ENCODE measurements around the gene RBM20.
"Not testable (repeated sequence)": the region's sequence is repeated elsewhere in the genome, so short reads cannot be mapped to it uniquely, and the experiment has no call there.

RBM20 gene

DNA sequence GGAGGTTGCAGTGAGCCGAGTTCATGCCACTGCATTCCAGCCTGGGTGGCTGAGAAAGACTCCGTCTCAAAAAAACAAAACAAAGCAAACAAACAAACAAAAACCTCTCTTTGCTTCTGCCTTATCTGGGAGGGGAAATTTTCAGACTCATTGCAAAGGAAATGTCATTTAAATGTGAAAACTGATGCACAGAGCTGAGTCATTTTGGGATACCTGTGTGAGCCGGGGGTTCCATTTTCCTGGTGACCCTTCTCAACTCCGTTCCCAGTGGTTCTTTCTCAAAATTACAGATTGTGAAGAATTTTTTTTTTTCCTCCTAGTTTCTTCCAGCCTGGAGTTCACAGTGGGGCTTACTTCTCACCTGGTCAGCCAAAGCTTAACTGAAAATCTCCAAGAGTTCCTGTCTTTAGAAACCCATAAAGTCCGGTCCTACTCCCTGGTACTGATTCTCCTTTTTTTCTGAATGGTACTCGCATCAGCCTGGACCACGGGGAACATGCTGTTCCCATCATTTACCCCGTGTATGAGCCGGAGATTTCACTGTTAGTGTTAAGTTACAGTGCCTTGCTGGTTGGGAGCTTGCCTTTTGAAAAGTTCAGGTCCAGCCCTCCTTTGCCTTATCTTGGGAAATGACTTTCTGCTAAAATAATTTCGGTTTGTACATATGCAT lies 56.9 kb downstream of the RBM20 start:
- no peak for DNase-seq (ENCODE audit: low read depth in 4 of 4, low spot score in 1 of 4)

DNA sequence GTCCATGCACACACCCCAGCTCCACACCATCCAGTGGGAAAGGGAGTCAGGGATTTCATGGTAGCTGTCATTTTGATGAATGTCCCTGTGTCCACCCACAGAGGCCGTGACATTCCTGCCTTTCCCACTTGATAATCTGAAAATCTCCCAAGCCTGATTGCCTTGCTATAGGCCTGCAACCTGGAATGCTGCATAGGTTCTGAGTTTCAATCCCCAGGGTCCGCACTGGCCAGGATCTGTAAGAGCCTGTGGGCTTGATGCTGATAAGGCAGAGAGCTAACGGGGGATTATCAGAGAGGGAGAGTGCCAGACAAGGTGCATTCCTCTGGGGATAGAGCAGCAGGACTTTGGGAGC lies 57.5 kb downstream of the RBM20 start:
- no peak for DNase-seq (ENCODE audit: low read depth in 4 of 4, low spot score in 1 of 4)

DNA sequence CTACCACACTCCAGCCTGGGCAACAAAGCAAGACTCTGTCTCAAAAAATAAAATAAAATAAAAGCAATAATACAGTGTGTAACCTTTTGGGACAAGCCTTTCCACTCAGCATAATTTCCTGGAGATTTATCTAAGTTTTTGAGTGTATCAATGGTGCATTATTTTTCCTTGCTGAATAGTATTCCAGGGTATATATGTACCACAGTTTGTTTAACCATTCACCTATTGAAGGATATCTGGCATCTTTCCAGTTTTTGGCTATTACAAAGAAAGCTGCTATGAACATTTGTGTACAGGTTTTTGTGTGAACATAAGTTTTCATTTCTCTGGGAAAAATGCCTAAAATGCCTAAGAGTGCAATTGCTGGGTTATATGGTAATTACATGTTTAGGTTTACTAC lies 59.9 kb downstream of the RBM20 start:
- no peak for DNase-seq (ENCODE audit: low read depth in 4 of 4, low spot score in 1 of 4)

DNA sequence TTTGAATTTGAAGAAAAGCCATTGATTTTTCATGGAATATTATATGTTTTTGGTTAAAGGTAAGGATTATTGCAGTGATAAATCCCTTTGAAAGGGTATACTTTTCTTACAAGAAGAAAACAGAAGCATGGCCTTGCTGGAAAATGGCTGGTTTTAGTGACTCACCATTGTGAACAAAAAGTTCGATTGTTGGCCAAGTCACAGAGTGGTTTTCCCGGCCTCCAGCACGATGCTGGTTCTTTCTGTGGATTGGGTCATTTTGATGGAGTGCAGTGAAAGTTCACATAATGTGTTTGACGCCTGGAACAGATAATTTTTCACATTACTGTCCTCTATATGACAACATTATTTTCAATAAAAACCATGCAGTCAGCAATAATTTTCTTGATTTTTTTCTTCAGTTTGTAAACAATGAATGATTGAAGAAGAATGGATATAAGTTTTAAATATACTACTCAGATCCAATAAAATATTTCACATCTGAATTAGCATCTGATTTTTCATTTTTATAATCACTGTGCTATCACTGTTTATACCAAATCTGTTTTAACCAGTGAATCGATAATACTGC lies 60.9 kb downstream of the RBM20 start:
- no peak for DNase-seq (ENCODE audit: low read depth in 4 of 4, low spot score in 1 of 4)

DNA sequence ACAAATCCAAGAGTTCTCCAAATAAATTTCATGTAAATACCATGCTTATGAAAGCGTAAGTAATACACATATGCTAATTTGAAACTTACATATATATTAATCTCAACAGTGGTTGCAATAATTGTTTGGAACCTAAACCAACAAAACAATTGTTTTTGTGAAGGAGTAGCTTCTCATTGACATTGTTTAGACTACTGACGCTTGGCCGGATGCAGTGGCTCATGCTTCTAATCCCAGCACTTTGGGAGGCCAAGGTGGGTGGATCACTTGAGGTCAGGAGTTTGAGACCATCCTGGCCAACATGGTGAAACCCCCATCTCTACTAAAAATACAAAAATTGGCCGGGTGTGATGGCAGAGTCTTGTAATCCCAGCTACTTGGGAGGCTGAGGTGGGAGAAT lies 61.5 kb downstream of the RBM20 start:
- DNase-seq (ENCODE audit: low read depth in 4 of 4, low spot score in 1 of 4) = not testable (repeated sequence)

DNA sequence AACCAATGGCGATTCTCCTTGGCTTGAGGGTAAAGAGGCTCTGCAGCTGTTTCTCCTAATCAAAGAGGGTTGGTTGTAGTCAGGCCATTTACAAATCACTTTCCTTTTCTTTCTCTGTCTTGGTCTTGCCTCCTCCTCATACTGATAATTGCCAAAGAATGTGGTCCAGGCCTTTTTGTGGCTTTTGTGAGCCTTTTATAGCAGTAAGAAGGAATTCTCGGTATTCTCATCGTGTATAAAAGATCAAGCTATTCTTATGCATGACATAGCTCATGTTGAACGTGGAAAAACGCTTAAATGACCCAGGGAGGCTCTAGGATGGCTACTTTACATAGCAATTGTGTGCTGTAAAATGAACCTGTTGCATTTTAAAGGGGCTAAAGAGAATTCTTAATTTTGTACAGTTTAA lies 62.6 kb downstream of the RBM20 start:
- no peak for DNase-seq (ENCODE audit: low read depth in 4 of 4, low spot score in 1 of 4)

DNA sequence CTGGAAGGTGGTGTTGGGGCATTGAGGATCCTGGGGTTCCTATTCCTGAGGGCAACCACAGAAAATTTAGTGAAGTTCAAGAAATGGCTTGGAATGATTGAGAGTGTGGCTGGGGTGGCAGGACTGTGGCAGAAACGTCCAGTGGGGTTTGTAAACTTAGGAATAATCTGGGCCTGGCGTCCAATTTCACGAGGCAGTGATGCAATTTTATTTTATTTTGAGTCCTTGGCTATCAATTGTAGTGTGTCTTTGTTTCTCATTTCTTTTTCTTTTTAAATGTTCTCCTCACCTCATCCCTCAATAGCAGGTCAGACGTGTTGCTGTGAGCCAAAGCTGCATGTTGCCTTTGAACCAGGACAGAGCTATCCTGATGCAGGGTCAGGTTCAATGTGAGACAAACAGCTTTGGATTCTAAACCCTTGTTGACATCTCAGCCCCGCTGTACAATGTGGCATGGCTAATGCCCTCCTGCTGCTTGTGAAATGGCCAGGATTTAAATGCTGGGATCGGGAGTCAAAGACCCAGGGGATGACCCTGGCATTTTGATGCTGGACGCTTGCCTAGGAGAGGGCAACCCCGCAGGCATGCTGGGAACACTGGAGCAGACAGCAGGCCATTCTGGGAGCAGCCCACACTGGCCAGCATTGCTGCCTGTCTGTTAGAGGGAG lies 64.8 kb downstream of the RBM20 start:
- DNase-seq (ENCODE audit: low read depth in 4 of 4, low spot score in 1 of 4) = no peak

DNA sequence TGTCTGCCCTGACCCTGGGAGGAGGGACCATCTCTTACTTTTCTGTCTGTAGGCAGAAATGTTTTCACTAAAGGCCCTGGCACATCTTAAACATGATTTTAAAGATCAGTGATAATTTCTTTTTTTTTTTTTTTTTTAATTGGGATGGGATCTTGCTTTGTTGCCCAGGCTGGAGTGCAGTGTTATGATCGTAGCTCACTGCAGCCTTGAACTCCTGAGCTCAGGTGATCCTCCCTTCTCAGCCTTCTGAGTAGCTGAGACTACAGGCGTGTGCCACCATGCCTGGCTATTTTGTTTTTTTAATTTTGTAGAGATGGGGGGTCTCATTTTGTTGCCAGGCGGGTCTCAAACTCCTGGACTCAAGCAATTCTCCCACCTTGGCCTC lies 65.3 kb downstream of the RBM20 start:
- DNase-seq (ENCODE audit: low read depth in 4 of 4, low spot score in 1 of 4) = no peak

DNA sequence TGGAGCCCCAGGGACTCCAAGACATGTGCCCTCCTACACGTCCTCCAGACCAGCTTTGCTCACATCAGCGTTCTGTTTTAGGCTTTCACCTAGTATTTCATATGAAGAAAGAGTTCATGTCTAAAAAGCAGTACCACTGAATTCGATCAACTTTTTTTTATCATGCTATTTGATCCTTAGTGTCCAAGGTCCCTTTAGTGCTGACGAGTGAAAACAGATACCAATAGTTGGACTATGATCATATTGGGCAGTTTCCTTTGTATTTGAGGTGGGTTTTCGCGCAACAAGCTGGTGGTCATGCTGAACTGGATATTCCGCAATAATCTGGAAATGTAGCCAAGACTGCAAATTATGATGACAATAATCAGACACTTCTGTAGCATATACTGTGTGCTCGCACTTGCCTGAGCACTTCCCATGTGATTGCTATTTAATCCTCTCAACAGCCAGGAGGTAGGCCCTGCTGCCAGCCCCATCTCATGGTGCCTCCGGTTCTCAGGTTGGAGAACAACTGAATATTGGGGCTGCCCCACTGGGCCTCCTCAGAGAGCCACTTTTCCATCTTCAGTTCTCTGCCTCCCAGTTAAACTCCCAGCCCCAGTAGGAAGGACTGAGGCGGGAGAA lies 65.9 kb downstream of the RBM20 start:
- no peak for DNase-seq (ENCODE audit: low read depth in 4 of 4, low spot score in 1 of 4)

DNA sequence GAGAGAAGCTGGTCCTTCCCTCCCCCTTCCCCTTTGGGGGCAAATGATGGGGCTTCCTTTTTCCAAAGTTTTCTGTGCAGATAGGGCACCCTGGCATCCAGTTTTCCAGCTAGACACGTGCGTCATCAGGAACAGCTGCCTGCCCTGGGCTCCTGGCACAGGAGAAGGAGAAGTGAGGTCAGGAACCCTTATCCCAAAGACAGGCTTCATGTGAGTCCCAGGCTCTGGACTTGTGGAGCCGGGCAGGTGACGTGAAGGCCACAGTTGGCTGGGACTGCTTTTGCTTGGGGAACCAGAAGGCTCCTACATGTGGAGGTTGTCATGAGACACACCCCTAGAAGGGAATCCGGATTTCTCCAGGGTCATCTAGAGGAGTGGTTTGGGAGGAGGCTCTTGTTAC lies 66.5 kb downstream of the RBM20 start:
- DNase-seq (ENCODE audit: low read depth in 4 of 4, low spot score in 1 of 4) = no peak

DNA sequence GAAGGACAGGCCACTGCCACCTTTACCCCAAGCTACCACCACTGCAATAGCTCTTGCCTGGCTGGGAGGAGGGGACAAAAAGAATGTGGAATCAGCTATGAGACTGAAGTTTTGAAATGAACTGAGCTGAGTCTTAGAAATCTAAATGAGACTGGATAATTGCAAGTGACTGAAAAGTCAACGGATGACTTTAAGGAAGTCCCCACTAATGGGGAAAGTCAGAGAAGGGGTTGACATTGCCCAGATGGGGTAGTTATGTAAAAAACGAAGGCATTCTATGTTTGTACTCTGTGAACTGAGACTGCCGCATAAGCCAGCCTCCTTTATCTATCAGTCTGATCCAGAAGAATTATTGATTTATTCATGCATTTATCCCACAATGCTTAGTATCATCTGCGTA lies 67.2 kb downstream of the RBM20 start:
- DNase-seq (ENCODE audit: low read depth in 4 of 4, low spot score in 1 of 4) = no peak

DNA sequence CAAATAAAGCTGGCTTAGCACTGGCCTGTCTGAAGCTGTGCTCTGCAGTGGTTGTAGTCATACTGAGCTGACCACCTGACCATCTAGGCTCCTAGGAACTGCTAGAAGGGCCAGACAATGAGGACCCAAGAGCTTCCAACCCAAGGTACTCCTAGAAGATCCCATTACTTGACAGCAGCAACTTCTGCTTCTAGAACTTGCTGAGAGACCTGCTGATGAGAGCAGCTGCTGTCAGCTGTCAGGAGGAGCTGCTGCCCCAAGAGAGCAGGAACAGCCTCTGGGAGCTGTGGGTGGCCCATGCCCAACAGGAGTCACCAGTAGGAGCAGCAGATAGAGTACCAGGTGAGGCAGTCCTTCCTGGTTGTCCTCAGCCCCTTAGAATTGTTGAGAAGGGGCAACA lies 70.2 kb downstream of the RBM20 start:
- no peak for DNase-seq (ENCODE audit: low read depth in 4 of 4, low spot score in 1 of 4)

DNA sequence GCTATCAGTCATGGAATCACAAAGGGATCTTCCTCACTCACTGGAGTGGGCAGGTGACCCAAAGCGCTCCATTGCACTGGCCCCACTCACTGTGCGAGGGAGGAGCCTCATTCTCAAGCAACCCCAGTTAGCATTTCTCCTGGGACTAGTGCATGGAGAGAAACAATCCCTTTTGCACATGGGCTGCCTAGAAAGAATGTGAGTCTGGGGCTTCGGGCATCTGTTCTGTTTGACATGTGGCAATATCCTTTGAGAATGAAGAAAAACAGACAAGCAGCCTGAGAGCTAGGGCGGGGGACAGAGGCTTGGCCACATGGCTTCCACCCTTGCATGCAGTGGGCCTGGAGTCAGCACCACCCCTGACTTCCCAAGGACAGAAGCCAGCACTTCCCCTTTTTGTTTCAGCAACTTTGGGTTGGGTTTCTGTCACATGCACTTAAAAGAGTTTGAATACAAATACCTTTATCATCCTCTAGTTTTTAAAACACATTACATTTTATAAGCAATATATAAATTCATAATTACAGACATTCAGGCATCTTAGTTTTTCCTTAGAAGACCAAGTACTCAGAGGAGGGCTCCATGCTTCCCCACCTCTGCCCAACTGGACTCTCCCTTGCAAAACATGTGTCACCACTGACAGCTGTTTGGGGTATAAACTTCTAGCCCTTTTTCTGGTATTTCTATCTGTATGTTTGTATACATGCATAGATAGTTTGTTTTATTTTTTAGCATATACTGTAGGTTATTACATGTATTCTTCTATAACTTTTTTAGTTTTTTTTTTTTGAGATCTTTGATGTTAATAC lies 73.8 kb downstream of the RBM20 start:
- no peak for DNase-seq (ENCODE audit: low read depth in 4 of 4, low spot score in 1 of 4)

DNA sequence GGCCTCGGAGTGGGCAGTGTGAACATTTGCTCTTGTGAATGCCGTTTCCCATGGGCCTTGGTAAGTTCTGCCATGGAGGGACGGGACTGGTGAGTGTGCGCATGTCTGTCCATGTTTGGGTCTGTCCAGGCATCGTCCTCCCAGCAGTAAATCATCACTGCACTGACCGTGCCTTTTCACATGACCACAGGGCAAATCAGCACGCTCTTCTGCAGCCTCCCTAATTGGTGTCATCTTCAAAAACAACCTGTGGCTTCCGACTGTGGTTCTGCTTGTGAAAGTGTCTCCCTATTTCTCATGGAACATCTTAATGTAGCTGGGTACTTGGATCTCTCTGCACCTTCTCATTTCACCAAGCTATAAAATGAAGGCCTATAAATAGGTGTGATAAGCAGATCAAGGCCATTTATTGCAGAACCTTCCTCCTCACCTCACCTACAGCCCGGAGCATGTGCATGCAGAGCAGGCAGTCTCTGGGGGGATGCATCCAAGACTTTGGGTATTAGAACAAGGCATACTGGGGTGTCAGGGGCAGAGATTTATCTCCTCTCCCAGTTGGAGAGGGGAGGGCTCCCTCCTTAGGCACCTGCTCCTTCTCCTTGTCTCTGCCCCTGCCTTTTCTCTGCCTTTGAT lies 77.4 kb downstream of the RBM20 start:
- DNase-seq (ENCODE audit: low read depth in 4 of 4, low spot score in 1 of 4) = no peak

DNA sequence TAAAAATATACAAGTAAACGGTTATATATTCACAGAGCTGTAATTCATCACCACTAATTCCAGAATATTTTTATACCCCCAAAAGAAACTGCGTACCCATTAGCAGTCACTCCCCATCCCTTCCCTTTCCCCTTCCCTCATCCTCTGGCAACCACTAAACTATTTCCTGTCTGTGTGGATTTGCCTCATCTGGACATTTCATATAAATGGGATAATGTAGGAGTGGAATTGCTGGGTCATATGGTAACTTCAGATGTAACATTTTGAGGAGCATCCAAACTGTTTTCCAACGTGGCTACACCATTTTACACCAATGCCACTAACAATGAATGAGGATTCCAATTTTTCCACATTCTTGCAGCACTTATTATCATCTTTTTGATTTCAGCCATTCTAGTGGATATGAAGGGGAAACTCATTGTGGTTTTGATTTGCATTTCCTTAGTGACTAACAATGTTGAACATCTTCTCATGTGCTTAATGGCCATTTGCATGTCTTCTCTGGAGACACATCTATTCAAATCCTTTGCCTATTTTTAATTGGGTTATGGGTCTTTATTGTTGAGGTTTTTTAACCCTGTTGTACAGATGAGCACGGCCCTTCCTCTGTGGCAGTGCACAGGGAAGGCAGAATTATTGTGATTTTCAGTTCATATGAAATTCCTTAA lies 79.2 kb downstream of the RBM20 start:
- no peak for DNase-seq (ENCODE audit: low read depth in 4 of 4, low spot score in 1 of 4)

DNA sequence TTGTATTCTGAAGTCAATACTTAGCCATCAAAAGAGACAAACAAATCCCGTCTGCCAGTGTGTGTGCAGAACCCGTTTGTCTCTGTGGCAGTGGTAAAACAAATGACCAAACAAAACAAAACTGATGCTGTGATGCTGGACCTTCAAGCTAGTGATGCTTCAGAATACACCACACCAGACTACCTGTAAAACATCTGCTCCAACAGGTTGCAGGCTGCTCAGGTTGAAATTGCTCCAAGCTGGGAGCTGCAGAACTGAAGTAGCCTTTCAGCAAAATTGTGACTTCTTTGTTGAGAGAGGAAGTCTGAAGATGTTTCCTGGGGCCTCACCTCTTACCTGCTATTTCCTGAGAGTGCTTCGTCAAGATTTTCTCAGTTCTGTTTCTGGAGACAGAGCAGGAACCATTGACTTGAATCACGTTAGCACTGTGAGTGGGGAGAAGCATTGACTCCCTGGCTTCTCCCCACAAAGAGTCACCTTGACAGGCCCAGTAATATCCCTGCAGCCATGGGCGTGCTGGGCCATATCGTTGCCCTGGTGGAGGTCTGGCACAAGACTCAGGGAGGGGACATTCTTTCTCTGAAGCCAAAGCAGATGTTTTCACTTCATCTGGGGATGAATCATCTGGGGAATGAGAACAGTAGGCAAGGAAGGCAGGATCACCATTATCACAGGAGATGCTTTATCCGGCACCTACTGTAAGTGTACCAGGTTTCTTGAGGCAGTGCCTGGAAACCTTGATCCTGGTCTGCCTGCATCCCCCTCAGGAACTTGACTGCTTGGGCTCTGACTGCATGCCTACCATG lies 80.2 kb downstream of the RBM20 start:
- DNase-seq (ENCODE audit: low read depth in 4 of 4, low spot score in 1 of 4) = no peak

DNA sequence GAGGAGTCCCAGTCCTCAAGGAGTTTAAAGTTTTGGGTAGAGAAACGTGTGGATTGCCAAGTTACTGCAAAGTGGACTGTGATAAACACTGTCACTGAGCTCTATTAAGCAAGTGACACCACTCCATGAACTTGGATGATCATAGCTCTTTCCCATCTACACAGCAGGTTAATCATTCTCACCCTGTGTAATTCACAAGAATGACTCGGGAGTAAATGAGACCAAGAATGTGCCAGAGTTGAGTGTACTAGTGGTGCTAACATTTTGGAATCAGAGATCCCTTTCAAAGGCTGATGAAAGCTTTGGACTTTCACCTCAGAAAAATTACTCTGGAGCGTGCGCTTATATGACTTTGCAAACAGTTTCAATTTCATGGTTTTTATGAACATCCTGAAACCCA lies 80.8 kb downstream of the RBM20 start:
- DNase-seq (ENCODE audit: low read depth in 4 of 4, low spot score in 1 of 4) = no peak

DNA sequence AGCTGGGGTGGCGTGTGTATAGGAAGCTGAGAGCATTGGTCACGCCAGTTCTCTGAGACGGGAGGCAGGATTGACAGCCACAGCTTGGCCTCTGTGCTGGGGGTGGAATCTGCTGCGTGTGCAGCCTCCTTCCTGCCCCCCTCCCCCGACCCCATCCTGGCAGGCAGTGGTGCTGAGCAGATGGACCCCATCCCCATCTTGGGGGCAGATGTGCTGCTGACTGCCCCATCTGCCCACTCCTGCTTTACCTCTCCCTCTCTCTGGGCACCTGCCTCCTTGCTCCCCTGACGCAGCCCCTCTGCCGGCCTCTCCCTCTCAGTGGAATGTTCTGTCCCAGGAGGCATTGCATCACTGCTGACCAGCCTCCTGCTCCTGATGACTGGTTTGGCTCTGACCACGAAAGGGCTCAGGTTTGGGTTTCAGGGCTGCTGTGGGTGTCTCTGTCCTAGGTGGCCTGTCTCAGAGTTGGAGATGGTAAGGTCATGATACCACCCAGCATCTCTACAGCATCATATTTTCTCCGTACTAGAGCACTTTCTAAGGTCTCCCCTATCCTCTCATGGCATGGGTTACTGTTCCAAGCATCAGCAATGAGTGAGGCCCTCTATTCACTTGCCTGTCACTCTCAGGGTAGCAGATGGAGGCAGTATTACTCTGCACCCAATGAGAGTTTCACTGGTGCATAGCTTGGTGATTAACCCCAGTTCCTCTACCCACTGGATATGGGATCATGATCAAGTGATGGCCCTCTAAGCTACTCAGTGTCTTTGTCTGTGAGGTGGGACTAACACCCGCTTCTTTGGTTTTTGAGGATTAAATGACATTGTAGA lies 81.9 kb downstream of the RBM20 start:
- no peak for DNase-seq (ENCODE audit: low read depth in 4 of 4, low spot score in 1 of 4)

DNA sequence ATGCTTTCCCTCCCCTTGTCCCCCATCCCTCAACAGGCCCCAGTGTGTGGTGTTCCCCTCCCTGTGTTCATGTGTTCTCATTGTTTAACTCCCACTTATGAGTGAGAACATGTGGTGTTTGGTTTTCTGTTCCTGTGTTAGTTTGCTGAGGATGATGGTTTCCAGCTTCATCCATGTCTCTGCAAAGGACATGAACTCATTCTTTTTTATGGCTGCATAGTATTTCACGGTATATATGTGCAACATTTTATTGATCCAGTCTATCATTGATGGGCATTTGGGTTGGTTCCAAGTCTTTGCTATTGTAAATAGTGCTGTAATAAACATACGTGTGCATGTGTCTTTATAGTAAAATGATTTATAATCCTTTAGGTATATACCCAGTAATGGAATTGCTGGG lies 83.6 kb downstream of the RBM20 start:
- DNase-seq (ENCODE audit: low read depth in 4 of 4, low spot score in 1 of 4) = not testable (repeated sequence)
